Testis (tissue), 3 donors: ENCODE measurements around the gene CDKL4. TPM values are rescaled to one million over a fixed set of nuclear protein-coding genes. Genes with fewer than 3 reads are reported as not detected.
A peak's percentile ranks its signal among the peaks of the same experiment; 100 is the strongest.

Source experiments
- DNase-seq: peaks from one replicate; pipeline ENCODE4 v3.0.0-alpha.2; 2019
- H3K27ac ChIP-seq, 2 donors: fragments of 200-600 bp; sonication (generic); one replicate each; pipeline ENCODE4 v1.5.1; 2019
- H3K27me3 ChIP-seq: fragments of 200-600 bp; sonication (generic); one replicate; pipeline ENCODE4 v1.5.1; 2019
- H3K36me3 ChIP-seq: fragments of 200-600 bp; sonication (generic); one replicate; pipeline ENCODE4 v1.5.1; 2017; ENCODE audit warnings: low read depth; ENCODE audit errors: missing control alignments
- H3K4me1 ChIP-seq: fragments of 200-600 bp; sonication (generic); one replicate; pipeline ENCODE4 v1.5.1; 2019
- H3K4me3 ChIP-seq, 2 donors: fragments of 200-600 bp; sonication (generic); one replicate each; pipeline ENCODE4 v1.5.1; 2017 to 2019
- H3K9me3 ChIP-seq: fragments of 200-600 bp; sonication (generic); one replicate; pipeline ENCODE4 v1.5.1; 2017
- CTCF ChIP-seq, 3 experiments: fragments of 450-650 bp in 2 of 3; fragments of 200-600 bp in 1 of 3; sonication (generic) in 1 of 3; IDR thresholded peaks; one replicate each; pipeline ENCODE4 v1.5.1; 2016 to 2019; ENCODE audit warnings: antibody characterized with exemption in 3 of 3, mild to moderate bottlenecking in 2 of 3, moderate library complexity in 1 of 3
- POLR2A ChIP-seq: fragments of 450-650 bp; IDR thresholded peaks from one replicate; pipeline ENCODE4 v1.6.1; 2017; ENCODE audit warnings: antibody characterized with exemption, mild to moderate bottlenecking, moderate library complexity
- WGBS, 2 donors: methylation state at CpG; one replicate each; pipeline ENCODE4 v1.1.5; 2018; 5-methylcytosine and 5-hydroxymethylcytosine counted together
- intact Hi-C: fragments of 100-400 bp; cut with DNase I; formaldehyde crosslinking; loops from one replicate; pipeline ENCODE4 v1.15.1; 2023; ENCODE audit warnings: low total_unique reads
- polyA plus RNA-seq: library from polyadenylated mRNA; stranded (reverse); fragments of 350-450 nt; fragmentation: Illumina TruSeq; extraction: RNeasy Lipid Tissue Mini Kit (QIAGEN cat#74804); gene quantifications from one replicate; pipeline ENCODE4 v1.2.3, GENCODE V29; 2014; ENCODE audit warnings: low read depth, low replicate concordance; ENCODE audit not compliant: insufficient read depth
- total RNA-seq, 2 donors: library from RNA; depleted of rRNA; stranded (reverse); fragments of >200 nt; gene quantifications; one replicate each; pipeline ENCODE4 v1.2.3, GENCODE V29; 2016

The CDKL4 gene
- total and polyA plus RNA-seq, 3 donors from 2014 or later: 2.3 to 4.2 (median 3.9) TPM

GRCh38 chr2:39136799-39137198 is 107.0 kb downstream of the CDKL4 start:
- H3K27ac ChIP-seq: no peak overlapping the region
- H3K27me3 ChIP-seq: no peaks in the 10 kb centered on the region
- peaks cover 16% of the 10 kb centered on the region for H3K4me1 ChIP-seq
- TF ChIP-seq CTCF (IDR thresholded peaks at IDR 0.05) (no peak), POLR2A (no peak)
- H3K36me3 ChIP-seq: no peaks in the 10 kb centered on the region
- 80 to 82% methylated on average over 5 of the region's 5 CpGs for whole genome bisulfite sequencing, 2 donors
- intact Hi-C loops: no loop called here
- DNase-seq: no peak
- H3K9me3 ChIP-seq: no peaks in the 10 kb centered on the region
- no peak overlapping the region for H3K4me3 ChIP-seq

GRCh38 chr2:39135690-39136259 is 108.0 kb downstream of the CDKL4 start:
- intact Hi-C loops: no loop called here
- no peaks in the 10 kb centered on the region for H3K9me3 ChIP-seq
- H3K4me3 ChIP-seq: no peak overlapping the region
- H3K27ac ChIP-seq: peak overlapping the region in 1 of 2 donors; percentile 39
- H3K27me3 ChIP-seq: no peaks in the 10 kb centered on the region
- 45 to 54% methylated on average over 5 of the region's 5 CpGs for WGBS, 2 donors
- TF ChIP-seq POLR2A: no peak
- TF ChIP-seq CTCF (IDR thresholded peaks at IDR 0.05): no peak
- DNase-seq: peak; percentile 51
- H3K36me3 ChIP-seq: no peaks in the 10 kb centered on the region
- H3K4me1 ChIP-seq: peaks cover 16% of the 10 kb centered on the region

GRCh38 chr2:39133215-39133851 is 110.4 kb downstream of the CDKL4 start:
- no peak for TF ChIP-seq CTCF (IDR thresholded peaks at IDR 0.05)
- no peak for TF ChIP-seq POLR2A

DNA sequence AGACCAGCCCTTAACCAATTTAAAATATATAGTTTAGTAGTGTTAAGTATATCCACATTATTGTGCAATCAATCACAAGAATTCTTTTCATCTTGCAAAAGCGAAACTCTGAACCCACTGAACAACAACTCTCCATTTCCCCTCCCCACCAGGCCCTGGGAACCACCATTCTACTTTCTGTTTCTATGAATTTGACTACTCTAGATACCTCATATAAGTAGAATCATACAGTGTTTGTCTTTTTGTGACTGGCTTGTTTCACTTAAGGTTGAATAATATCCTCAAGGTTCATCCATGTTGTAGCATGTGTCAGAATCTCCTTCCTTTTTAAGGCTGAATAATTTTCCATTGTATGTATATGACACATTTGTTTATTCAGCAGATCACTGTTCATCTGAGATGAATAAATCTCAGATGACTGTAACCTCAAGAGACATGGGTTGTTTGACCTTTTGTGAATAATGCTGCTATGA is 114.8 kb downstream of the CDKL4 start:
- no peaks in the 10 kb centered on the region for H3K9me3 ChIP-seq
- intact Hi-C loops: no loop called here
- WGBS, 2 donors: 82 to 94% methylated on average over 1 of the region's 1 CpG
- H3K27ac ChIP-seq: no peak overlapping the region
- H3K27me3 ChIP-seq: no peaks in the 10 kb centered on the region
- DNase-seq: no peak
- TF ChIP-seq POLR2A (no peak), CTCF (IDR thresholded peaks at IDR 0.05) (no peak)
- no peaks in the 10 kb centered on the region for H3K36me3 ChIP-seq
- no peak overlapping the region for H3K4me3 ChIP-seq
- peaks cover 7% of the 10 kb centered on the region for H3K4me1 ChIP-seq

More at GRCh38 chr2:39133215-39133851, 110.4 kb downstream of the CDKL4 start:
- H3K36me3 ChIP-seq: no peaks in the 10 kb centered on the region
- 80 to 83% methylated on average over 3 of the region's 3 CpGs for WGBS, 2 donors
- H3K4me3 ChIP-seq: no peak overlapping the region
- H3K27me3 ChIP-seq: no peaks in the 10 kb centered on the region
- DNase-seq: no peak
- intact Hi-C loops: no loop called here
- H3K27ac ChIP-seq: peak overlapping the region in 1 of 2 donors; percentile 13
- H3K4me1 ChIP-seq: peaks cover 7% of the 10 kb centered on the region
- no peaks in the 10 kb centered on the region for H3K9me3 ChIP-seq

DNA sequence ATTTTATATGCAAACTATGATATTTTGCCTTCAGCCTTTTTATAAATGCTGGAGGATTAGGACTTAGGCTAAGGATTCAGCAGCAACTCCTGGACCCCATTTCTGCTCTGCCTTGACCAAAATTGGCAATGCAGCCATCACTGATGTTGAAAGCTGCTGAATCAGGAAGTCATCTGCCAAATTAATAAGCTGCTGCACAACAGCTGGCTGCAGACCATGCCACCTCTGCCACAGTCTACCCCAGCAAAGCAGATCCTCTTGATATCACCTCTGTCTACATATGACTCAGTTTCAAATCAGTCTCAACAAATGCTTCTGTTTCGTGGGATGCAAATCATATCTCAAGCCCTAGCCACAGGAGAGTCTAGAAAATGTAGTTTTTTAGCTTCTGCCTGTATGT is 115.8 kb downstream of the CDKL4 start:
- peaks cover 7% of the 10 kb centered on the region for H3K4me1 ChIP-seq
- no peak overlapping the region for H3K4me3 ChIP-seq
- no peaks in the 10 kb centered on the region for H3K36me3 ChIP-seq
- TF ChIP-seq POLR2A (no peak), CTCF (IDR thresholded peaks at IDR 0.05) (no peak)
- DNase-seq: no peak
- intact Hi-C loops: no loop called here
- WGBS, 2 donors: 85 to 90% methylated on average over 1 of the region's 1 CpG
- no peaks in the 10 kb centered on the region for H3K27me3 ChIP-seq
- H3K9me3 ChIP-seq: no peaks in the 10 kb centered on the region
- H3K27ac ChIP-seq: no peak overlapping the region
